GM23248 (cell line): ENCODE data around the gene SPSB3. TPM values are rescaled to one million over a fixed set of nuclear protein-coding genes. Genes with fewer than 3 reads are reported as not detected.

Experiments used
- DNase-seq: peaks from one replicate; pipeline ENCODE4 v3.0.0-alpha.2; 2015
- H2AFZ ChIP-seq: fragments of 200-600 bp; sonication (generic); 2 replicates; pipeline ENCODE4 v1.6.1; 2016; ENCODE audit warnings: antibody characterized with exemption
- H3F3A ChIP-seq: fragments of 200-600 bp; sonication (generic); 2 replicates; pipeline ENCODE4 v1.6.1; 2016; ENCODE audit warnings: mild to moderate bottlenecking, antibody characterized with exemption, mixed run types; ENCODE audit not compliant: insufficient read depth
- H3K27ac ChIP-seq: fragments of 200-600 bp; sonication (generic); 2 replicates; pipeline ENCODE4 v1.5.1; 2016; ENCODE audit warnings: mild to moderate bottlenecking
- H3K27me3 ChIP-seq: fragments of 200-600 bp; sonication (generic); replicated peaks from 2 replicates; pipeline ENCODE4 v1.6.1; 2016; ENCODE audit warnings: mild to moderate bottlenecking; ENCODE audit not compliant: insufficient read depth
- H3K36me3 ChIP-seq: fragments of 200-600 bp; sonication (generic); 2 replicates; pipeline ENCODE4 v1.6.1; 2016; ENCODE audit warnings: low read depth, mild to moderate bottlenecking
- H3K4me1 ChIP-seq: fragments of 200-600 bp; sonication (generic); 2 replicates; pipeline ENCODE4 v1.6.1; 2016; ENCODE audit warnings: mild to moderate bottlenecking; ENCODE audit not compliant: insufficient read depth
- H3K4me2 ChIP-seq: fragments of 200-600 bp; sonication (generic); one replicate; pipeline ENCODE4 v1.6.1; 2016; ENCODE audit warnings: mild to moderate bottlenecking; ENCODE audit not compliant: unreplicated experiment
- H3K4me3 ChIP-seq: fragments of 200-600 bp; sonication (generic); 2 replicates; pipeline ENCODE4 v1.5.1; 2016; ENCODE audit warnings: mild to moderate bottlenecking
- H3K79me2 ChIP-seq: fragments of 200-600 bp; sonication (generic); 2 replicates; pipeline ENCODE4 v1.6.1; 2016; ENCODE audit warnings: mild to moderate bottlenecking; ENCODE audit not compliant: insufficient read depth
- H3K9ac ChIP-seq: fragments of 200-600 bp; sonication (generic); 2 replicates; pipeline ENCODE4 v1.6.1; 2016; ENCODE audit warnings: mild to moderate bottlenecking
- H3K9me2 ChIP-seq: fragments of 200-600 bp; sonication (generic); 2 replicates; pipeline ENCODE4 v1.6.1; 2016; ENCODE audit warnings: mixed run types, mild to moderate bottlenecking, moderate library complexity; ENCODE audit not compliant: insufficient read depth
- H3K9me3 ChIP-seq: fragments of 200-600 bp; sonication (generic); one replicate; pipeline ENCODE4 v1.6.1; 2017; ENCODE audit warnings: low read depth
- H4K20me1 ChIP-seq: fragments of 200-600 bp; sonication (generic); 2 replicates; pipeline ENCODE4 v1.6.0; 2016; ENCODE audit not compliant: insufficient read depth
- EZH2 ChIP-seq: fragments of 200-600 bp; sonication (generic); IDR thresholded peaks from 2 replicates; pipeline ENCODE4 v1.6.1; 2018; ENCODE audit warnings: antibody characterized with exemption, mild to moderate bottlenecking; ENCODE audit not compliant: insufficient read depth, poor library complexity, severe bottlenecking
- EZH2phosphoT487 ChIP-seq: fragments of 200-600 bp; sonication (generic); IDR thresholded peaks from 2 replicates; pipeline ENCODE4 v1.6.1; 2018; ENCODE audit warnings: antibody characterized with exemption, moderate library complexity, mild to moderate bottlenecking, low read depth; ENCODE audit not compliant: insufficient read depth
- WGBS, 2 experiments: methylation state at CpG; one replicate each; pipeline ENCODE4 v1.1.6; 2015 to 2017; ENCODE audit warnings: low lambda C conversion rate in 2 of 2, low coverage in 1 of 2; ENCODE audit errors: missing lambda C conversion rate in 2 of 2; 5-methylcytosine and 5-hydroxymethylcytosine counted together
- in situ Hi-C: fragments of 300-500 bp; cut with MboI; formaldehyde crosslinking; loops from 2 replicates; pipeline ENCODE4 v1.15.0; 2020
- polyA plus RNA-seq: library from polyadenylated mRNA; unstranded; fragments of >200 nt; fragmentation: Nextera tagmentation; extraction: Ambion mirVana; gene quantifications from 2 replicates; pipeline ENCODE4 v1.2.1, GENCODE V29; 2016
- total RNA-seq: library from RNA; depleted of rRNA; stranded (reverse); fragments of >200 nt; shearing (Covaris generic); gene quantifications from 2 replicates; pipeline ENCODE4 v1.2.3, GENCODE V29; 2014

Gene SPSB3
- total and polyA plus RNA-seq, 2 experiments from 2014 or later: 35.3 to 35.6 TPM

- DNase-seq: no peak
- no peaks in the 10 kb centered on the region for H3K27me3 ChIP-seq
- no peak overlapping the region for H3K4me3 ChIP-seq
- H3K9ac ChIP-seq: no peak overlapping the region
- no peak for TF ChIP-seq EZH2
- TF ChIP-seq EZH2phosphoT487: no peak
- H3K9me2 ChIP-seq: no peaks in the 10 kb centered on the region
- H3K79me2 ChIP-seq: peaks cover 46% of the 10 kb centered on the region
- no peaks in the 10 kb centered on the region for H3K9me3 ChIP-seq
- H4K20me1 ChIP-seq: no peaks in the 10 kb centered on the region
- no peak overlapping the region for H2AFZ ChIP-seq
- 0 out of 2 replicates have a peak, but pooled peaks cover 5% of the 10 kb centered on the region for H3K4me1 ChIP-seq
- no peak overlapping the region for H3K27ac ChIP-seq
- in situ Hi-C loops: no loop called here
- WGBS, 2 experiments: 84 to 93% methylated on average over 17 to 27 of the region's 28 CpGs
- peaks cover 10% of the 10 kb centered on the region; the same call in 1 of the 2 replicates for H3F3A ChIP-seq
- no peak overlapping the region for H3K4me2 ChIP-seq
- no peaks in the 10 kb centered on the region for H3K36me3 ChIP-seq
Observed at GRCh38 chr16:1775846-1776671, 6.3 kb downstream of the SPSB3 start.

GRCh38 chr16:1775006-1775845 is 7.1 kb downstream of the SPSB3 start:
- TF ChIP-seq EZH2phosphoT487 (no peak), EZH2 (no peak)
- H3K4me2 ChIP-seq: no peak overlapping the region
- WGBS, 2 experiments: 88 to 91% methylated on average over 28 to 30 of the region's 30 CpGs

GRCh38 chr16:1774448-1774780 is 8.0 kb downstream of the SPSB3 start:
- TF ChIP-seq EZH2phosphoT487 (no peak), EZH2 (no peak)
- WGBS, 2 experiments: 77 to 81% methylated on average over 7 of the region's 7 CpGs
- no peaks in the 10 kb centered on the region for H3K27me3 ChIP-seq

More at GRCh38 chr16:1775006-1775845, 7.1 kb downstream of the SPSB3 start:
- no peak for DNase-seq
- Histone ChIP-seq H3K9me3 (no peaks in the 10 kb centered on the region), H4K20me1 (no peaks in the 10 kb centered on the region), H3K4me3 (no peak overlapping the region), H3F3A (peaks cover 6% of the 10 kb centered on the region; the same call in 1 of the 2 replicates), H3K27me3 (no peaks in the 10 kb centered on the region), H3K4me1 (peaks cover 6% of the 10 kb centered on the region; the same call in 1 of the 2 replicates), H3K79me2 (peaks cover 38% of the 10 kb centered on the region), H3K27ac (no peak overlapping the region), H3K9me2 (no peaks in the 10 kb centered on the region), H3K36me3 (no peaks in the 10 kb centered on the region), H2AFZ (no peak overlapping the region), H3K9ac (peak overlapping the region; percentile 86; the same call in 1 of the 2 replicates)
- in situ Hi-C loops: no loop called here

GRCh38 chr16:1773703-1774447 is 8.5 kb downstream of the SPSB3 start:
- WGBS, 2 experiments: 16 to 22% methylated on average over 32 to 36 of the region's 45 CpGs
- in situ Hi-C loops: no loop called here

More at GRCh38 chr16:1774448-1774780, 8.0 kb downstream of the SPSB3 start:
- in situ Hi-C loops: no loop called here
- no peaks in the 10 kb centered on the region for H4K20me1 ChIP-seq
- H3K36me3 ChIP-seq: no peaks in the 10 kb centered on the region
- peaks cover 38% of the 10 kb centered on the region for H3K79me2 ChIP-seq
- no peaks in the 10 kb centered on the region for H3K9me2 ChIP-seq
- H3K4me3 ChIP-seq: peak overlapping the region; percentile 86
- H3K4me2 ChIP-seq: peak overlapping the region; percentile 93
- peaks cover 9% of the 10 kb centered on the region; the same call in 1 of the 2 replicates for H3K4me1 ChIP-seq
- H3K27ac ChIP-seq: no peak overlapping the region
- no peak overlapping the region for H2AFZ ChIP-seq
- peaks cover 11% of the 10 kb centered on the region; the same call in 1 of the 2 replicates for H3F3A ChIP-seq
- peak overlapping the region; percentile 86 for H3K9ac ChIP-seq
- no peak for DNase-seq
- no peaks in the 10 kb centered on the region for H3K9me3 ChIP-seq

More at GRCh38 chr16:1773703-1774447, 8.5 kb downstream of the SPSB3 start:
- H3K9me2 ChIP-seq: no peaks in the 10 kb centered on the region
- peak overlapping the region; percentile 72 for H2AFZ ChIP-seq
- H3F3A ChIP-seq: peaks cover 11% of the 10 kb centered on the region; the same call in 1 of the 2 replicates
- H3K27ac ChIP-seq: peak overlapping the region; percentile 44; the same call in 1 of the 2 replicates
- H3K27me3 ChIP-seq: no peaks in the 10 kb centered on the region
- no peak for TF ChIP-seq EZH2phosphoT487
- TF ChIP-seq EZH2: no peak
- DNase-seq: peak; percentile 69
- no peaks in the 10 kb centered on the region for H3K36me3 ChIP-seq
- peak overlapping the region; percentile 93 for H3K4me2 ChIP-seq
- H3K4me1 ChIP-seq: peaks cover 9% of the 10 kb centered on the region; the same call in 1 of the 2 replicates
- H4K20me1 ChIP-seq: no peaks in the 10 kb centered on the region
- peaks cover 38% of the 10 kb centered on the region for H3K79me2 ChIP-seq
- H3K4me3 ChIP-seq: peak overlapping the region; percentile 86
- no peaks in the 10 kb centered on the region for H3K9me3 ChIP-seq
- H3K9ac ChIP-seq: peak overlapping the region; percentile 86
